Smooth muscle cell (in vitro differentiated cells): ENCODE data around the gene ADAMTSL3. TPM values are rescaled to one million over a fixed set of nuclear protein-coding genes. Genes with fewer than 3 reads are reported as not detected.
"Not testable (repeated sequence)": the region's sequence is repeated elsewhere in the genome, so short reads cannot be mapped to it uniquely, and the experiment has no call there.

ENCODE experiments used
- DNase-seq: peaks from one replicate; lab custom pipeline; 2025; ENCODE audit not compliant: unreplicated experiment; lab: John Stamatoyannopoulos, UW
- H2AFZ ChIP-seq: fragments of 200-600 bp; sonication (generic); 2 replicates; pipeline ENCODE4 v1.6.0; 2016; ENCODE audit warnings: antibody characterized with exemption, low read depth, mild to moderate bottlenecking
- H3F3A ChIP-seq: fragments of 200-600 bp; sonication (generic); 2 replicates; pipeline ENCODE4 v1.6.0; 2017; ENCODE audit warnings: antibody characterized with exemption, low read depth
- H3K27ac ChIP-seq: fragments of 200-600 bp; sonication (generic); 2 replicates; pipeline ENCODE4 v1.5.1; 2016; ENCODE audit warnings: low read depth, mild to moderate bottlenecking
- H3K27me3 ChIP-seq: fragments of 200-600 bp; sonication (generic); 2 replicates; pipeline ENCODE4 v1.6.1; 2016; ENCODE audit warnings: low read depth, mild to moderate bottlenecking
- H3K36me3 ChIP-seq: fragments of 200-600 bp; sonication (generic); 2 replicates; pipeline ENCODE4 v1.5.1; 2016; ENCODE audit warnings: low read depth
- H3K4me1 ChIP-seq: fragments of 200-600 bp; sonication (generic); 2 replicates; pipeline ENCODE4 v1.5.1; 2016; ENCODE audit warnings: low read depth
- H3K4me2 ChIP-seq: fragments of 200-600 bp; sonication (generic); 2 replicates; pipeline ENCODE4 v1.6.0; 2016; ENCODE audit warnings: mild to moderate bottlenecking
- H3K4me3 ChIP-seq: fragments of 200-600 bp; sonication (generic); 2 replicates; pipeline ENCODE4 v1.5.1; 2016; ENCODE audit warnings: mild to moderate bottlenecking
- H3K79me2 ChIP-seq: fragments of 200-600 bp; sonication (generic); 2 replicates; pipeline ENCODE4 v1.6.0; 2016; ENCODE audit warnings: low read depth, mild to moderate bottlenecking
- H3K9ac ChIP-seq: fragments of 200-600 bp; sonication (generic); 2 replicates; pipeline ENCODE4 v1.6.0; 2016; ENCODE audit warnings: low read depth
- H3K9me3 ChIP-seq: fragments of 200-600 bp; sonication (generic); replicated peaks from 2 replicates; pipeline ENCODE4 v1.5.1; 2016; ENCODE audit warnings: low read depth
- H4K20me1 ChIP-seq: fragments of 200-600 bp; sonication (generic); 2 replicates; pipeline ENCODE4 v1.6.0; 2016; ENCODE audit warnings: low read depth
- WGBS: methylation state at CpG from one replicate; pipeline ENCODE4 v1.1.7; 2016; ENCODE audit warnings: low lambda C conversion rate; 5-methylcytosine and 5-hydroxymethylcytosine counted together
- polyA plus RNA-seq: library from polyadenylated mRNA; unstranded; fragments of >200 nt; fragmentation: Nextera tagmentation; extraction: Ambion mirVana; gene quantifications from 2 replicates; pipeline ENCODE4 v1.2.1, GENCODE V29; 2016
- total RNA-seq: library from RNA; depleted of rRNA; stranded (reverse); fragments of >200 nt; gene quantifications from 2 replicates; pipeline ENCODE4 v1.2.3, GENCODE V29; 2014
- TF ChIP-seq, protein P1 (sequence below): fragments of 200-600 bp; sonication (generic); IDR thresholded peaks from 2 replicates; pipeline ENCODE4 v1.5.1; 2017; ENCODE audit warnings: borderline replicate concordance, mild to moderate bottlenecking, antibody characterized with exemption; ENCODE audit not compliant: insufficient read depth, poor library complexity, severe bottlenecking

The ADAMTSL3 gene
- total and polyA plus RNA-seq, 2 experiments from 2014 or later, result 0.17 to 0.22 TPM

DNA sequence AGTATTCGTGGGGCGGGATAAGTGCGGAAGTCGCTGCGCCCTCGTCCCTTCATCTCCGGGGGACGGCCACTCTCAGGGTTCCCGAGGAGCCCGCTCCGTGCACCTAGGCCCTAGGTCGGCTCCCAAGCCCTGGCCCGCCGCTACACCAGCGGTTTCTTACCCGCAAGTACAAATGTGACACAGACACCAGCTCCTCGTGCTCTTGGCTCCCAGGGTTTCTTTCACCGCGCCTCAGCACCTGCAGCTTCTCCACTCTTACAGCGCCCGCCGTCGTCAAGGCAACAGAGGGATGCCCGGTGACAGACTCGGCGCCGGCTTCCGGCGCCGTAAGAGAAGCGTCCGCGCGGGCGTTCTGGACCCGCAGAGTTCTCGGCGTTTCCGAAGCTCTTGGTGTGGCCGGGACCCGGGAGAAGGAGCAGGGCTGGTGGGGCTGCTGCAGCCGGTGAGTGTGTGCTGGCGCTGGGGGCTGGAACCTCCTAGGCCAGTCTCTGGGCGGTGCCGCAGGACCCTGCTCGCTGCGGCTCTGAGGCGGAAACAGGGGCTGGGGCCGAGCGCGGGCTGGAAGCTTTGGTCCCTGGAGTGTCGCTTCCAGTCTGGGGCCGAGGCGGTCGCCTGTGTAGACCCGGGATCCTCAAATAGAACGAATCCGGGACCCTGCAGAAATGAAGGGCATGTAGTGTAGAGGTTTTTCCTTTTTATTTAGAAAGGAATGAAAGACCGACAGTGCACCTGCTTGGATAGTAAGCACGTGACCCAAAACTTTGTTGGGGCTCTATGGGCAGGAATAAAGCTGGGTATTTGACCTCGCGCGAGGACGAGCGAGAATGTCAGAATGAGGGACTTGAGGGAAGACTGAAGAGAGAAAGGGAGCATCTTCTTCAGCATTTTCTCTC is 426.2 kb downstream of the ADAMTSL3 start:
- Histone ChIP-seq H2AFZ (peak overlapping the region; percentile 84), H3K27ac (no peak overlapping the region), H3K79me2 (no peaks in the 10 kb centered on the region), H3K4me1 (peaks cover 6% of the 10 kb centered on the region), H4K20me1 (no peaks in the 10 kb centered on the region), H3K9ac (no peak overlapping the region), H3K27me3 (peaks cover 58% of the 10 kb centered on the region), H3K4me3 (peak overlapping the region; percentile 62), H3K4me2 (peak overlapping the region; percentile 91), H3K36me3 (no peaks in the 10 kb centered on the region), H3F3A (no peaks in the 10 kb centered on the region), H3K9me3 (no peaks in the 10 kb centered on the region)
- TF ChIP-seq, protein P1, sequence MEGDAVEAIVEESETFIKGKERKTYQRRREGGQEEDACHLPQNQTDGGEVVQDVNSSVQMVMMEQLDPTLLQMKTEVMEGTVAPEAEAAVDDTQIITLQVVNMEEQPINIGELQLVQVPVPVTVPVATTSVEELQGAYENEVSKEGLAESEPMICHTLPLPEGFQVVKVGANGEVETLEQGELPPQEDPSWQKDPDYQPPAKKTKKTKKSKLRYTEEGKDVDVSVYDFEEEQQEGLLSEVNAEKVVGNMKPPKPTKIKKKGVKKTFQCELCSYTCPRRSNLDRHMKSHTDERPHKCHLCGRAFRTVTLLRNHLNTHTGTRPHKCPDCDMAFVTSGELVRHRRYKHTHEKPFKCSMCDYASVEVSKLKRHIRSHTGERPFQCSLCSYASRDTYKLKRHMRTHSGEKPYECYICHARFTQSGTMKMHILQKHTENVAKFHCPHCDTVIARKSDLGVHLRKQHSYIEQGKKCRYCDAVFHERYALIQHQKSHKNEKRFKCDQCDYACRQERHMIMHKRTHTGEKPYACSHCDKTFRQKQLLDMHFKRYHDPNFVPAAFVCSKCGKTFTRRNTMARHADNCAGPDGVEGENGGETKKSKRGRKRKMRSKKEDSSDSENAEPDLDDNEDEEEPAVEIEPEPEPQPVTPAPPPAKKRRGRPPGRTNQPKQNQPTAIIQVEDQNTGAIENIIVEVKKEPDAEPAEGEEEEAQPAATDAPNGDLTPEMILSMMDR, result no peak
- 2% methylated on average over 62 of the region's 65 CpGs for WGBS
- no peak for DNase-seq

DNA sequence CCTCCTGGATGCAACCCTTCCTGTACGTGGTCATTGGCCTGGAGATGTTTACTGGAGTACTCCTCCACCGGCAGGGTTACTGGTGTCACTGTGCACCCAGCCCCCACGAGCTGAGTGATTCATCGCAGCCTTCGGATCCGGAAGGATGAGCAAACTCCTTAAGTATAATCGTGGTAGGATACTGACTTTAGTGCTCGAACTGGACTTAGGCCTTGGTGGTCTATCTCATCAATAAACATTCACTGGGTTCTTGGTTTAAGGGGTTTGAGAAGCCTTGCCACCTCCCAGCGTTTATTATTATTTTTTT is 426.8 kb downstream of the ADAMTSL3 start:
- H3K4me2 ChIP-seq, result peak overlapping the region; percentile 91
- not testable (repeated sequence) for H3K9ac ChIP-seq, H3K9me3 ChIP-seq, DNase-seq, H3K79me2 ChIP-seq, H3K4me1 ChIP-seq, H3F3A ChIP-seq, H4K20me1 ChIP-seq, H3K27ac ChIP-seq, H3K36me3 ChIP-seq
- peaks cover 61% of the 10 kb centered on the region for H3K27me3 ChIP-seq
- H3K4me3 ChIP-seq, result peak overlapping the region; percentile 62
- H2AFZ ChIP-seq, result peak overlapping the region; percentile 84
- 25% methylated on average over 9 of the region's 9 CpGs for WGBS

DNA sequence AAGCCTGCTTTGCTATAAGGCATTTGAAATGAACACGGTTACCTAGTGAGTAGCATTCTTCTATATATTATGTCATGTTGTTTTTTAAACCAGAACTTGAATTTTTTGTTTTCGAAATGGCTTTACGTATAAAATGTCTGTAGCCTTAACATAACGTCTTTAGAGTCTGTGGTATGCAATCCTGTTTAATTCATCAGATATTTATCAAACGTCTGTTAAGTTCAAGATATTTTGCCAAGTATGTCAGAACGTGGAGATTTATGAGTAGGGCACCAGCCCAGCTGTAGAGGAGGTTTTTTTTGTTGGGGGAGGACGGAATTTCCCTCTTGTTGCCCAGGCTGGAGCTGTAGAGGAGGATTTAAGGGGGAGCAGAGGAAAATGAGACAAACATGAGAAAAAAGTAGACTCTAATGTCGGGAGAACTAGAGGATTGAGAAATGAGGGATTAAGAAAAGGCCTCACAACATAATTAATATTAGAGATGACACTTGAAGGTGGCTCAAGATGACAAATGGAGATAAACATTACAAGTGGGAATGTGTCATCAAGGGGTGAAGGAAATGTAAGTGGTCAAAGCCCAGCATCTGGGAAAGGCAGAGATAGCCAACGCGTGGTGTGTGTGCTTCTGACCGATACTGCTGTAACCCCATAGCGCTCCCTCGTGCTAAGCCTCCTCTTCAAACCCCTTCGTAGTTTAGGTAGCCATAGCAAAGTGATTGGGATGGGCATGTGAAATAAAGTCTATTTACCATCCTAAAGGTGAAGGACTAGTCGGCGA is 427.7 kb downstream of the ADAMTSL3 start:
- Histone ChIP-seq H4K20me1 (no peaks in the 10 kb centered on the region), H3F3A (no peaks in the 10 kb centered on the region), H2AFZ (no peak overlapping the region), H3K4me2 (no peak overlapping the region), H3K79me2 (no peaks in the 10 kb centered on the region), H3K4me3 (no peak overlapping the region), H3K9me3 (no peaks in the 10 kb centered on the region), H3K27ac (no peak overlapping the region), H3K9ac (no peak overlapping the region), H3K4me1 (peaks cover 6% of the 10 kb centered on the region), H3K27me3 (peaks cover 67% of the 10 kb centered on the region), H3K36me3 (no peaks in the 10 kb centered on the region)
- TF ChIP-seq, protein P1, result no peak
- 83% methylated on average over 16 of the region's 16 CpGs for WGBS
- DNase-seq, result no peak

DNA sequence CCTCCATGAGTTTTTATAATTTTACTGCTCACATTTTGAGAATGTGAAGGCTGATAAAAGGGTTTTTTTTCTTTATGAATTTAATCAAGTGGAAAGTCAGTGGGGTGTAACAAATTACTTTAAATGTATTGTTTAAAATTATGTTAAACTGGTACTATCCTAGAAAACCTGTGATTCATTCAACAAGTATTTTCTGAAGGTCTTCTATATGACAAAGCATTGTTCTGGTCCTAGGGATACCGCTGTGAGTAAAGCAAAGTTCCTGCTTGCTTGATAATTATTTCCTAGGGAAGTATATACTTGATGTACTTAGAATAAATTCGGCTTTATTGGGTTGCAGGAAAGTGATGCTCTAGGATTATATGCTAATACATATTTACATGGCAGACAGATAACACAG is 428.8 kb downstream of the ADAMTSL3 start:
- H3K9ac ChIP-seq, result no peak overlapping the region
- H3K27ac ChIP-seq, result no peak overlapping the region
- TF ChIP-seq, protein P1, result no peak
- DNase-seq, result no peak
- WGBS, result 66% methylated on average over 2 of the region's 2 CpGs
- no peaks in the 10 kb centered on the region for H3K79me2 ChIP-seq
- no peaks in the 10 kb centered on the region for H3F3A ChIP-seq
- H3K27me3 ChIP-seq, result peaks cover 74% of the 10 kb centered on the region
- H2AFZ ChIP-seq, result no peak overlapping the region
- no peak overlapping the region for H3K4me3 ChIP-seq
- peaks cover 6% of the 10 kb centered on the region for H3K4me1 ChIP-seq
- H3K36me3 ChIP-seq, result no peaks in the 10 kb centered on the region
- no peaks in the 10 kb centered on the region for H3K9me3 ChIP-seq
- no peaks in the 10 kb centered on the region for H4K20me1 ChIP-seq
- no peak overlapping the region for H3K4me2 ChIP-seq

DNA sequence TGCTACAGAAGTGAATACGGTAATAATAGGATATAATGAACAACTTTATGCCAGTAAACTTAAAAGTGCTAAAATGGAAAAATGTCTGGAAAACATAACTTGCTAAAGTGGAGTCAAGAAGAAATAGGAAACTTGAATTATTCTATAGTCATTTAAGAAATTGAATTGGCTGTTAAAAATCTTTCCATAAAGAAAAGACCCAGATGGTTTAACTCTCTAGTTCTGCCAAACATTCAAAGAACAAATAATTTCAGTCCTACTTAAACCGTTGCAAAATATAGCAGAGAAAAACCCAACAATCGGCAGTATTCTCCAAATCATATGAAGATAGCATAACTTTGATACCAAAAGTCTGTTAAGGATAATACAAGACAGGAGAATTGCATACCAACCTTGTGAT is 432.1 kb downstream of the ADAMTSL3 start:
- DNase-seq, H3K4me1 ChIP-seq, H3K27ac ChIP-seq, H3K9me3 ChIP-seq, H3K4me3 ChIP-seq, H4K20me1 ChIP-seq, H2AFZ ChIP-seq, H3K9ac ChIP-seq, H3K79me2 ChIP-seq, H3K36me3 ChIP-seq, H3F3A ChIP-seq, H3K4me2 ChIP-seq: not testable (repeated sequence)
- H3K27me3 ChIP-seq, result peaks cover 52% of the 10 kb centered on the region
- WGBS, result 78% methylated on average over 3 of the region's 3 CpGs
